Common myeloid progenitor, CD34-positive (primary cell): ENCODE measurements around the gene GALR1.
A peak's percentile ranks its signal among the peaks of the same experiment; 100 is the strongest.

Experiments
- CTCF ChIA-PET: fragments of 350-600 bp; sonication (Branson Sonifier 250); formaldehyde crosslinking; loops from one replicate; lab custom pipeline; 2021; ENCODE audit warnings: antibody characterized with exemption; lab: Charles Lee
- POLR2A ChIA-PET: fragments of 350-600 bp; sonication (Branson Sonifier 250); formaldehyde crosslinking; loops from one replicate; lab custom pipeline; 2021; ENCODE audit warnings: antibody characterized with exemption; lab: Charles Lee
- DNase-seq, 3 donors: peaks; one replicate each; pipeline versions ENCODE4 v3.0.0 to v3.0.0-alpha.2; 2013
- H3K27ac ChIP-seq, 2 experiments: 1 replicate in 1 of 2; 2 replicates in 1 of 2; pipeline ENCODE4 v1.7.0; 2013; ENCODE audit warnings: inconsistent platforms in 2 of 2, low read length in 2 of 2, mild to moderate bottlenecking in 2 of 2, low read depth in 1 of 2, moderate library complexity in 1 of 2; ENCODE audit not compliant: severe bottlenecking in 2 of 2, insufficient read depth in 1 of 2, poor library complexity in 1 of 2
- H3K27me3 ChIP-seq, 5 experiments: replicated peaks in 2 of 5; 1 replicate in 3 of 5; 2 replicates in 2 of 5; pipeline versions ENCODE4 v1.6.1 to v1.7.0; 2013; ENCODE audit warnings: low read length in 4 of 5, mild to moderate bottlenecking in 2 of 5, moderate library complexity in 2 of 5, inconsistent platforms in 1 of 5; ENCODE audit not compliant: insufficient read depth in 5 of 5, control insufficient read depth in 4 of 5
- H3K36me3 ChIP-seq, 4 experiments: 1 replicate in 2 of 4; 2 replicates in 2 of 4; pipeline versions ENCODE4 v1.6.1 to v1.7.0; 2013; ENCODE audit warnings: low read length in 3 of 4, control low read depth in 1 of 4, mild to moderate bottlenecking in 1 of 4; ENCODE audit not compliant: control insufficient read depth in 4 of 4, insufficient read depth in 4 of 4
- H3K4me1 ChIP-seq, 4 experiments: 1 replicate in 3 of 4; 2 replicates in 1 of 4; pipeline versions ENCODE4 v1.6.1 to v1.7.1; 2013; ENCODE audit warnings: low read length in 3 of 4, mild to moderate bottlenecking in 3 of 4, control low read depth in 1 of 4, inconsistent platforms in 1 of 4, moderate library complexity in 1 of 4; ENCODE audit not compliant: control insufficient read depth in 4 of 4, insufficient read depth in 4 of 4; ENCODE audit errors: control extremely low read depth in 1 of 4
- H3K4me3 ChIP-seq, 7 experiments: 1 replicate in 4 of 7; 2 replicates in 3 of 7; pipeline versions ENCODE4 v1.5.1 to v1.7.0; 2013; ENCODE audit warnings: mild to moderate bottlenecking in 7 of 7, low read length in 6 of 7, moderate library complexity in 6 of 7, inconsistent platforms in 2 of 7, low read depth in 2 of 7, control low read depth in 1 of 7; ENCODE audit not compliant: insufficient read depth in 4 of 7, control insufficient read depth in 1 of 7; ENCODE audit errors: extremely low read depth in 1 of 7
- H3K9me3 ChIP-seq, 5 experiments: 1 replicate in 4 of 5; 2 replicates in 1 of 5; pipeline versions ENCODE4 v1.6.1 to v1.7.1; 2013; ENCODE audit warnings: low read length in 4 of 5, mild to moderate bottlenecking in 2 of 5, inconsistent platforms in 1 of 5, low read depth in 1 of 5, moderate library complexity in 1 of 5; ENCODE audit not compliant: control insufficient read depth in 4 of 5, insufficient read depth in 2 of 5; ENCODE audit errors: control extremely low read depth in 1 of 5
- WGBS: methylation state at CpG from one replicate; pipeline ENCODE4 v1.1.5; 2013; ENCODE audit not compliant: insufficient coverage; 5-methylcytosine and 5-hydroxymethylcytosine counted together

Gene GALR1

GRCh38 chr18:77206676-77207374 is 42.8 kb upstream of the GALR1 start:
- ChIA-PET POLR2A (no interaction called here), CTCF (interaction anchor here (1.0 to 2.4 kb wide), 6 partner anchors 11 to 130 kb away, joined by 3 to 7 read pairs (median 5); no protein-coding TSS in a partner anchor)
- DNase-seq: no peak
- H3K27me3 ChIP-seq: no peaks in the 10 kb centered on the region
- peaks cover 11 to 35% (median 32%) of the 10 kb centered on the region in 4 experiments for H3K4me1 ChIP-seq
- no peaks in the 10 kb centered on the region for H3K36me3 ChIP-seq
- H3K4me3 ChIP-seq: no peak overlapping the region
- WGBS: 86% methylated on average over 5 of the region's 10 CpGs
- no peaks in the 10 kb centered on the region for H3K9me3 ChIP-seq
- no peak overlapping the region for H3K27ac ChIP-seq

GRCh38 chr18:77207540-77207939 is 42.1 kb upstream of the GALR1 start:
- 57% methylated on average over 9 of the region's 10 CpGs for WGBS
- peak; percentile 59 to 77 (median 70) for DNase-seq
- H3K4me3 ChIP-seq: no peak overlapping the region
- ChIA-PET CTCF (interaction anchor here (1.2 to 4.7 kb wide), 5 partner anchors 8 to 131 kb away, joined by 3 to 23 read pairs (median 5); no protein-coding TSS in a partner anchor), POLR2A (no interaction called here)
- no peaks in the 10 kb centered on the region for H3K9me3 ChIP-seq
- H3K27me3 ChIP-seq: no peaks in the 10 kb centered on the region
- peaks cover 11 to 37% (median 32%) of the 10 kb centered on the region in 4 experiments for H3K4me1 ChIP-seq
- H3K27ac ChIP-seq: no peak overlapping the region
- no peaks in the 10 kb centered on the region for H3K36me3 ChIP-seq

- H3K27ac ChIP-seq: peak overlapping the region; percentile 47 to 82
- ChIA-PET POLR2A (no interaction called here), CTCF (interaction anchor here (0.8 to 5.6 kb wide), 7 partner anchors 9 to 209 kb away, joined by 3 to 36 read pairs (median 3); no protein-coding TSS in a partner anchor)
- H3K4me3 ChIP-seq: peak overlapping the region in 6 of 7 experiments; percentile 8 to 78 (median 60)
- no CpG with 5 or more reads among the region's 4 CpGs for WGBS
- H3K9me3 ChIP-seq: no peaks in the 10 kb centered on the region
- H3K36me3 ChIP-seq: no peaks in the 10 kb centered on the region
- DNase-seq: peak; percentile 73 to 92 (median 88)
- peaks cover 11 to 37% (median 32%) of the 10 kb centered on the region in 4 experiments for H3K4me1 ChIP-seq
- H3K27me3 ChIP-seq: no peaks in the 10 kb centered on the region
Observed at GRCh38 chr18:77208964-77209363, 40.7 kb upstream of the GALR1 start.

- no peak overlapping the region for H3K27ac ChIP-seq
- ChIA-PET POLR2A (interaction anchor here (1.5 kb wide), 1 partner anchor 76 kb away, joined by 4 read pairs; no protein-coding TSS in a partner anchor), CTCF (interaction anchor here (0.8 to 5.6 kb wide), 14 partner anchors 10 to 227 kb away, joined by 3 to 36 read pairs (median 4); no protein-coding TSS in a partner anchor)
- H3K27me3 ChIP-seq: no peaks in the 10 kb centered on the region
- H3K4me1 ChIP-seq: peaks cover 11 to 37% (median 32%) of the 10 kb centered on the region in 4 experiments
- 95% methylated on average over 9 of the region's 12 CpGs for WGBS
- no peaks in the 10 kb centered on the region for H3K36me3 ChIP-seq
- no peaks in the 10 kb centered on the region for H3K9me3 ChIP-seq
- peak overlapping the region in 1 of 7 experiments; percentile 8 for H3K4me3 ChIP-seq
- DNase-seq: peak in 1 of 3 donors; percentile 17
Observed at GRCh38 chr18:77209587-77209986, 40.1 kb upstream of the GALR1 start.

- POLR2A ChIA-PET: interaction anchor here (1.5 to 2.4 kb wide), 2 partner anchors 77 to 96 kb away, joined by 4 to 10 read pairs; no protein-coding TSS in a partner anchor
- H3K4me3 ChIP-seq: peak overlapping the region in 1 of 7 experiments; percentile 17
- WGBS: 35% methylated on average over 5 of the region's 7 CpGs
- H3K27me3 ChIP-seq: no peaks in the 10 kb centered on the region
- no peaks in the 10 kb centered on the region for H3K9me3 ChIP-seq
- no peak overlapping the region for H3K27ac ChIP-seq
- no peaks in the 10 kb centered on the region for H3K36me3 ChIP-seq
- CTCF ChIA-PET: interaction anchor here (0.5 to 5.6 kb wide), 24 partner anchors 8 to 227 kb away, joined by 3 to 36 read pairs (median 4); no protein-coding TSS in a partner anchor
- peaks cover 11 to 37% (median 32%) of the 10 kb centered on the region in 4 experiments for H3K4me1 ChIP-seq
- DNase-seq: peak in 2 of 3 donors; percentile 15 to 16
Observed at GRCh38 chr18:77210249-77210648, 39.4 kb upstream of the GALR1 start.

GRCh38 chr18:77218642-77219041 is 31.0 kb upstream of the GALR1 start:
- CTCF ChIA-PET: interaction anchor here (1.2 kb wide), 1 partner anchor 75 kb away, joined by 3 read pairs; no protein-coding TSS in a partner anchor
- Histone ChIP-seq H3K9me3 (no peaks in the 10 kb centered on the region), H3K27ac (no peak overlapping the region), H3K36me3 (no peaks in the 10 kb centered on the region), H3K27me3 (no peaks in the 10 kb centered on the region), H3K4me3 (peak overlapping the region in 1 of 7 experiments; percentile 30), H3K4me1 (peaks cover 0 to 6% (median 5%) of the 10 kb centered on the region in 4 experiments)
- peak in 1 of 3 donors; percentile 10 for DNase-seq
- 22% methylated on average over 3 of the region's 4 CpGs for whole genome bisulfite sequencing
- POLR2A ChIA-PET: interaction anchor here (0.6 kb wide), 1 partner anchor 75 kb away, joined by 3 read pairs; no protein-coding TSS in a partner anchor
